Ovary (tissue), 3 donors: Measurements from ENCODE around the gene TYSND1.

Experiments
- CTCF ChIP-seq, 3 donors: fragments of 450-650 bp in 2 of 3; fragments of 200-600 bp in 1 of 3; IDR thresholded peaks; one replicate each; pipeline versions ENCODE4 v1.5.1 to v1.8.0; 2016 to 2022; ENCODE audit warnings: antibody characterized with exemption in 3 of 3, mild to moderate bottlenecking in 1 of 3
- EP300 ChIP-seq: sonication (generic); formaldehyde crosslinking; IDR thresholded peaks from one replicate; pipeline ENCODE4 v1.6.1; 2017; ENCODE audit warnings: antibody characterized with exemption
- POLR2A ChIP-seq: fragments of 450-650 bp; IDR thresholded peaks from one replicate; pipeline ENCODE4 v1.6.1; 2017; ENCODE audit warnings: antibody characterized with exemption, mild to moderate bottlenecking, moderate library complexity
- donor health status: DM: no; HTN: no; CAD: no.

DNA sequence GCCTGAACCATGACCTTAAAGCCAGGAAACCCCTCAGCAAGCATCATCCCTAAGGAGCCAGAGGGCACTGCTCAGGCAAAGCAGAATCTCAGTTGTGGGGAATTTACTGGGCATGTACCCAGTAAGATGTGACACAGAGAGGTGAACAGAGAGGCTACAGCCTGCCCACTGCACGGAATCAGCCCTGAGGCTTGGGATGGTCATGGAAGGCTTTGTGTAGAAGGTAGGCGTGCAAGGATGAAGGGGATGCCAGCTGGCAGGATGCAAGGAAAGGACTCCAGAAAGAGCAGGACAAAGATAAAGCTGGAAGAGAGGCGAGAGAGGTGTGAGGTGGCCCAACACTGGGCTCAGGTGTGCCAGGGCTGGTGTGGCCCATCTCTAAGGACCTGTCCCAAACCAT is 11.5 kb downstream of the TYSND1 start:
- TF ChIP-seq POLR2A (no peak), CTCF (IDR thresholded peaks at IDR 0.05) (no peak), EP300 (no peak)
